ENCODE measurements around the gene LRRC37B. TPM values are rescaled to one million over a fixed set of nuclear protein-coding genes. Genes with fewer than 3 reads are reported as not detected.
"Not testable (repeated sequence)": the region's sequence is repeated elsewhere in the genome, so short reads cannot be mapped to it uniquely, and the experiment has no call there.

Gene LRRC37B
- total RNA-seq, 1 experiment from 2014 or later, result 11.8 TPM

DNA sequence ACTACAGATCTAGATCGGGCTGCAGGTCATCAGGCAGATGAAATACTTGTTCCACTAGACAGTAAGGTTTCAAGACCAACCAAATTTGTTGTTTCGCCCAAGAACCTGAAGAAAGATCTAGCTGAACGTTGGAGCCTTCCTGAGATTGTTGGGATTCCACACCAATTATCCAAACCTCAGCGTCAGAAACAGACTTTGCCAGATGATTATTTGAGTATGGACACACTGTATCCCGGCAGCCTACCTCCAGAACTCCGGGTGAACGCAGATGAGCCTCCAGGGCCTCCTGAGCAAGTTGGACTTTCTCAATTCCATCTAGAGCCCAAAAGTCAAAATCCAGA is 14.4 kb downstream of the LRRC37B start:
- no peak for DNase-seq (ENCODE audit: unreplicated experiment)
- H3K36me3 Mint-ChIP-seq (ENCODE audit: insufficient read depth, unreplicated experiment), result peaks cover 11% of the 10 kb centered on the region
- POLR2A ChIA-PET, result interaction anchor here (1.3 kb wide), 1 partner anchor 15 kb away, joined by 5 read pairs; the partner anchor contains the start of gene LRRC37B
- TF ChIP-seq, protein P1, sequence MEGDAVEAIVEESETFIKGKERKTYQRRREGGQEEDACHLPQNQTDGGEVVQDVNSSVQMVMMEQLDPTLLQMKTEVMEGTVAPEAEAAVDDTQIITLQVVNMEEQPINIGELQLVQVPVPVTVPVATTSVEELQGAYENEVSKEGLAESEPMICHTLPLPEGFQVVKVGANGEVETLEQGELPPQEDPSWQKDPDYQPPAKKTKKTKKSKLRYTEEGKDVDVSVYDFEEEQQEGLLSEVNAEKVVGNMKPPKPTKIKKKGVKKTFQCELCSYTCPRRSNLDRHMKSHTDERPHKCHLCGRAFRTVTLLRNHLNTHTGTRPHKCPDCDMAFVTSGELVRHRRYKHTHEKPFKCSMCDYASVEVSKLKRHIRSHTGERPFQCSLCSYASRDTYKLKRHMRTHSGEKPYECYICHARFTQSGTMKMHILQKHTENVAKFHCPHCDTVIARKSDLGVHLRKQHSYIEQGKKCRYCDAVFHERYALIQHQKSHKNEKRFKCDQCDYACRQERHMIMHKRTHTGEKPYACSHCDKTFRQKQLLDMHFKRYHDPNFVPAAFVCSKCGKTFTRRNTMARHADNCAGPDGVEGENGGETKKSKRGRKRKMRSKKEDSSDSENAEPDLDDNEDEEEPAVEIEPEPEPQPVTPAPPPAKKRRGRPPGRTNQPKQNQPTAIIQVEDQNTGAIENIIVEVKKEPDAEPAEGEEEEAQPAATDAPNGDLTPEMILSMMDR (IDR thresholded peaks at IDR 0.05; ENCODE audit: unreplicated experiment), result no peak
- H3K27ac Mint-ChIP-seq (ENCODE audit: low read depth, unreplicated experiment), result no peak overlapping the region
- no peaks in the 10 kb centered on the region for H3K4me1 Mint-ChIP-seq (ENCODE audit: insufficient read depth, unreplicated experiment)
- intact Hi-C loops (cut with micrococcal nuclease), result no loop called here
- CTCF ChIA-PET, result no interaction called here
- no peak overlapping the region for H3K4me3 Mint-ChIP-seq (ENCODE audit: unreplicated experiment)
- BruUV-seq (replicated peaks), result no TSS peak
- no peaks in the 10 kb centered on the region for H3K9me3 Mint-ChIP-seq (ENCODE audit: unreplicated experiment)
- H3K27me3 Mint-ChIP-seq (ENCODE audit: insufficient read depth, unreplicated experiment), result no peaks in the 10 kb centered on the region

DNA sequence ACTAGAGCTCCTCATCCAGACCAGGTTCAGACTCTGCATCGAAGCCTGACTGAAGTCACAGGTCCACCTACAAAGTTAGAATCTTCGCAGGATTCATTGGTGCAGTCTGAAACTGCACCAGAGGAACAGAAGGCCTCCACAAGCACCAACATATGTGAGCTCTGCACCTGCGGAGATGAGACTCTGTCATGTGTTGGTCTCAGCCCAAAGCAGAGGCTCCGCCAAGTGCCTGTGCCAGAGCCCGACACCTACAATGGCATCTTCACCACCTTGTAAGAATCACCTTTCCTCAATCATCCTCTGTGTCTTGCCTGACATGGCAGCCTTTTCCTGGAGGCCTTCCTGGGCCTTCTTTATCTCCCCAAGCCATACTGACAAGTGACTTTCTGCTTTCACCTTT is 15.4 kb downstream of the LRRC37B start:
- BruUV-seq (replicated peaks); H3K27ac Mint-ChIP-seq (ENCODE audit: low read depth, unreplicated experiment); H3K4me3 Mint-ChIP-seq (ENCODE audit: unreplicated experiment); H3K4me1 Mint-ChIP-seq (ENCODE audit: insufficient read depth, unreplicated experiment); H3K9me3 Mint-ChIP-seq (ENCODE audit: unreplicated experiment); H3K27me3 Mint-ChIP-seq (ENCODE audit: insufficient read depth, unreplicated experiment); DNase-seq (ENCODE audit: unreplicated experiment); intact Hi-C loops (cut with micrococcal nuclease); POLR2A ChIA-PET; CTCF ChIA-PET: not testable (repeated sequence)
- H3K36me3 Mint-ChIP-seq (ENCODE audit: insufficient read depth, unreplicated experiment), result peaks cover 11% of the 10 kb centered on the region

DNA sequence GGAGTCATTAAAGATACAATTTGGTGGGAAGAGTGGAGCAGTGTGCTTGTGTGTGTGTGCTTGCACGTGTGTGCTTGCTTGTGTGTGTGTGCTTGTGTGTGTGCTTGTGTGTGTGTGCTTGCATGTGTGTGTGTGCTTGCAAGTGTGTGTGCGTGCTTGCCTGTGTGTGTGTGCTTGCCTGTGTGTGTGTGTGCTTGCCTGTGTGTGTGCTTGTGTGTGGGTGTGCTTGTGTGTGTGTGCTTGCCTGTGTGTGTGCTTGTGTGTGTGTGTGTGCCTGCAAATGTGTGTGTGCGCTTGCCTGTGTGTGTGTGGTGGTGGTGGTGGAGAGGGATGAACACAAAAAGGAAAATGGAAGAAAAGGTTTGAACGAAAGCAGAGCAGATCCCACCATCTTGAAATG is 20.1 kb downstream of the LRRC37B start:
- H3K4me1 Mint-ChIP-seq (ENCODE audit: insufficient read depth, unreplicated experiment); BruUV-seq (replicated peaks); H3K36me3 Mint-ChIP-seq (ENCODE audit: insufficient read depth, unreplicated experiment); H3K27ac Mint-ChIP-seq (ENCODE audit: low read depth, unreplicated experiment); POLR2A ChIA-PET; H3K4me3 Mint-ChIP-seq (ENCODE audit: unreplicated experiment); H3K27me3 Mint-ChIP-seq (ENCODE audit: insufficient read depth, unreplicated experiment); DNase-seq (ENCODE audit: unreplicated experiment); intact Hi-C loops (cut with micrococcal nuclease); H3K9me3 Mint-ChIP-seq (ENCODE audit: unreplicated experiment): not testable (repeated sequence)
- CTCF ChIA-PET, result interaction anchor here (0.7 kb wide), 1 partner anchor 179 kb away, joined by 4 read pairs; no protein-coding TSS in a partner anchor

GRCh38 chr17:32033223-32033622 is 26.0 kb downstream of the LRRC37B start:
- no peaks in the 10 kb centered on the region for H3K27me3 Mint-ChIP-seq (ENCODE audit: insufficient read depth, unreplicated experiment)
- no peaks in the 10 kb centered on the region for H3K9me3 Mint-ChIP-seq (ENCODE audit: unreplicated experiment)
- intact Hi-C loops (cut with micrococcal nuclease), result no loop called here
- no TSS peak for BruUV-seq (replicated peaks)
- H3K27ac Mint-ChIP-seq (ENCODE audit: low read depth, unreplicated experiment), result no peak overlapping the region
- ChIA-PET POLR2A (no interaction called here), CTCF (no interaction called here)
- H3K4me1 Mint-ChIP-seq (ENCODE audit: insufficient read depth, unreplicated experiment), result no peaks in the 10 kb centered on the region
- no peak overlapping the region for H3K4me3 Mint-ChIP-seq (ENCODE audit: unreplicated experiment)
- peaks cover 29% of the 10 kb centered on the region for H3K36me3 Mint-ChIP-seq (ENCODE audit: insufficient read depth, unreplicated experiment)
- TF ChIP-seq, protein P1 (IDR thresholded peaks at IDR 0.05; ENCODE audit: unreplicated experiment), result no peak
- no peak for DNase-seq (ENCODE audit: unreplicated experiment)

- not testable (repeated sequence) for BruUV-seq (replicated peaks); H3K9me3 Mint-ChIP-seq (ENCODE audit: unreplicated experiment)
- CTCF ChIA-PET, result interaction anchor here (0.7 kb wide), 1 partner anchor 26 kb away, joined by 3 read pairs; no protein-coding TSS in a partner anchor
Observed at GRCh38 chr17:32033812-32034211, 26.6 kb downstream of the LRRC37B start.

GRCh38 chr17:32040246-32040645 is 33.1 kb downstream of the LRRC37B start:
- H3K9me3 Mint-ChIP-seq (ENCODE audit: unreplicated experiment); POLR2A ChIA-PET; BruUV-seq (replicated peaks); H3K4me3 Mint-ChIP-seq (ENCODE audit: unreplicated experiment); intact Hi-C loops (cut with micrococcal nuclease); H3K27me3 Mint-ChIP-seq (ENCODE audit: insufficient read depth, unreplicated experiment); H3K27ac Mint-ChIP-seq (ENCODE audit: low read depth, unreplicated experiment); DNase-seq (ENCODE audit: unreplicated experiment); H3K4me1 Mint-ChIP-seq (ENCODE audit: insufficient read depth, unreplicated experiment); CTCF ChIA-PET: not testable (repeated sequence)
- H3K36me3 Mint-ChIP-seq (ENCODE audit: insufficient read depth, unreplicated experiment), result peaks cover 35% of the 10 kb centered on the region

More at GRCh38 chr17:32033812-32034211, 26.6 kb downstream of the LRRC37B start:
- H3K4me1 Mint-ChIP-seq (ENCODE audit: insufficient read depth, unreplicated experiment); H3K27ac Mint-ChIP-seq (ENCODE audit: low read depth, unreplicated experiment); intact Hi-C loops (cut with micrococcal nuclease); H3K4me3 Mint-ChIP-seq (ENCODE audit: unreplicated experiment); H3K27me3 Mint-ChIP-seq (ENCODE audit: insufficient read depth, unreplicated experiment); POLR2A ChIA-PET; DNase-seq (ENCODE audit: unreplicated experiment): not testable (repeated sequence)
- H3K36me3 Mint-ChIP-seq (ENCODE audit: insufficient read depth, unreplicated experiment), result peaks cover 29% of the 10 kb centered on the region

DNA sequence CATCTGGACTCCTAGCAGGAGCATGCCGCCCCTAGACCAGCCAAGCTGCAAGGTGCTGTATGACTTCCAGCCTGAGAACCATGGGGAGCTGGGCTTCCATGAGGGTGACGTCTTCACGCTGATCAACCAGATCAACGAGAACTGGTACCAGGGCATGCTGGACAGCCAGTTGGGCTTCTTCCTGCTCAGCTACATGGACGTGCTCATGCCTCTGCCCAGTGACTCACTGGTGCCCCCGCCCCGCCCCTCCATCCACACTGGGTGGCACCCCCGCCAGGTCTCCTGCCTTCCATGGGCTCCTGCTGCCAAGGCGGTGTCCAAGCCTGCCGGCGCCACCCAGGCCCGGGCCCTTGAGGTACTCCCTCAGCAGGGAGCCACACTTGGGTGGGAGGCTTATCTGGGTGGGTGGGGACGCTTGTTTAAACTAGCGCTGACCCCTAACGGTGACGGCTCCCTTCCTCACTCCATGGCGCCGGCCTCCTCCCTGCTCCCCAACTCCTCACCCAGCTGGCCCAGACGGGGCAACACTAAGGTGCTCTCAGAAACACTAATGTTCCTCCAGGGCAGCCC is 34.2 kb downstream of the LRRC37B start:
- BruUV-seq (replicated peaks); H3K27ac Mint-ChIP-seq (ENCODE audit: low read depth, unreplicated experiment); H3K4me3 Mint-ChIP-seq (ENCODE audit: unreplicated experiment); CTCF ChIA-PET; intact Hi-C loops (cut with micrococcal nuclease); POLR2A ChIA-PET; H3K4me1 Mint-ChIP-seq (ENCODE audit: insufficient read depth, unreplicated experiment); DNase-seq (ENCODE audit: unreplicated experiment); H3K27me3 Mint-ChIP-seq (ENCODE audit: insufficient read depth, unreplicated experiment); H3K9me3 Mint-ChIP-seq (ENCODE audit: unreplicated experiment): not testable (repeated sequence)
- peaks cover 34% of the 10 kb centered on the region for H3K36me3 Mint-ChIP-seq (ENCODE audit: insufficient read depth, unreplicated experiment)

- BruUV-seq (replicated peaks); POLR2A ChIA-PET; H3K4me3 Mint-ChIP-seq (ENCODE audit: unreplicated experiment); intact Hi-C loops (cut with micrococcal nuclease); H3K9me3 Mint-ChIP-seq (ENCODE audit: unreplicated experiment); H3K4me1 Mint-ChIP-seq (ENCODE audit: insufficient read depth, unreplicated experiment); H3K27ac Mint-ChIP-seq (ENCODE audit: low read depth, unreplicated experiment); CTCF ChIA-PET; H3K27me3 Mint-ChIP-seq (ENCODE audit: insufficient read depth, unreplicated experiment); DNase-seq (ENCODE audit: unreplicated experiment): not testable (repeated sequence)
- H3K36me3 Mint-ChIP-seq (ENCODE audit: insufficient read depth, unreplicated experiment), result peaks cover 25% of the 10 kb centered on the region
Observed at GRCh38 chr17:32042266-32042665, 35.1 kb downstream of the LRRC37B start.
